ENCODE data around the gene VAT1. TPM values are rescaled to one million over a fixed set of nuclear protein-coding genes. Genes with fewer than 3 reads are reported as not detected.

Gene VAT1
- total and polyA plus RNA-seq, 9 of the 15 experiments (the other 6 are each of a cell fraction or from before 2014, with no cell fraction given), result 29.4 to 153 (median 66.7) TPM

GRCh38 chr17:42979511-42980273 lies 42.5 kb downstream of the VAT1 start, which contains the start of gene PTGES3L (continued):
- TF ChIP-seq E2F1 (CRISPR knock-in tag; IDR thresholded peaks at IDR 0.05) (no peak), MGA (IDR thresholded peaks at IDR 0.05) (peak; percentile 93), ZNF121 (CRISPR knock-in tag; conservative IDR thresholded peaks at IDR 0.05) (no peak), TCF7 (IDR thresholded peaks at IDR 0.05; ENCODE audit: borderline replicate concordance) (no peak), ESRRB (CRISPR knock-in tag; IDR thresholded peaks at IDR 0.05; ENCODE audit: borderline replicate concordance) (no peak), ZFP36 (IDR thresholded peaks at IDR 0.05; ENCODE audit: low read depth, low read length, partially characterized antibody) (no peak), THAP12 (CRISPR knock-in tag; IDR thresholded peaks at IDR 0.05) (no peak), SIN3B (IDR thresholded peaks at IDR 0.05; ENCODE audit: low read depth) (no peak), ZNF696 (CRISPR knock-in tag; conservative IDR thresholded peaks at IDR 0.05) (no peak), BCOR (IDR thresholded peaks at IDR 0.05) (no peak), CGGBP1 (CRISPR knock-in tag; IDR thresholded peaks at IDR 0.05) (no peak), MCM3 (IDR thresholded peaks at IDR 0.05) (no peak), PHF21A (IDR thresholded peaks at IDR 0.05; ENCODE audit: borderline replicate concordance, low read depth) (no peak)

Measured in K562 (cell line).